GM19372 (cell line): ENCODE results near the gene CAMK2D.

Source experiments
- ATAC-seq: cut with Tn5 transposase; IDR thresholded peaks from one replicate; pipeline ENCODE4 v1.9.1; 2021; ENCODE audit warnings: mild to moderate bottlenecking, low read depth, moderate library complexity; ENCODE audit not compliant: unreplicated experiment

Gene CAMK2D

GRCh38 chr4:113423631-113424030, 337.9 kb downstream of the CAMK2D start:
- ATAC-seq, result no peak

GRCh38 chr4:113420938-113421337, 340.6 kb downstream of the CAMK2D start:
- no peak for ATAC-seq

GRCh38 chr4:113419631-113420030, 341.9 kb downstream of the CAMK2D start:
- no peak for ATAC-seq

- ATAC-seq, result no peak
Observed at GRCh38 chr4:113411496-113411938, 350.0 kb downstream of the CAMK2D start.

GRCh38 chr4:113410686-113411085, 350.9 kb downstream of the CAMK2D start:
- no peak for ATAC-seq

GRCh38 chr4:113409181-113409580, 352.4 kb downstream of the CAMK2D start:
- no peak for ATAC-seq

- ATAC-seq, result no peak
Observed at GRCh38 chr4:113407409-113407808, 354.1 kb downstream of the CAMK2D start.

GRCh38 chr4:113406723-113407016, 354.9 kb downstream of the CAMK2D start:
- no peak for ATAC-seq

- no peak for ATAC-seq
Observed at GRCh38 chr4:113405874-113406722, 355.4 kb downstream of the CAMK2D start.

- no peak for ATAC-seq
Observed at GRCh38 chr4:113404841-113405240, 356.7 kb downstream of the CAMK2D start.

- ATAC-seq, result no peak
Observed at GRCh38 chr4:113404167-113404571, 357.4 kb downstream of the CAMK2D start.
